GM19025 (cell line): Measurements from ENCODE around the gene UBQLN1.

Experiments used
- ATAC-seq: cut with Tn5 transposase; IDR thresholded peaks from one replicate; pipeline ENCODE4 v1.9.1; 2021; ENCODE audit warnings: mild to moderate bottlenecking, low read depth, moderate library complexity; ENCODE audit not compliant: unreplicated experiment

Gene UBQLN1

GRCh38 chr9:83698976-83699585 lies 8.7 kb downstream of the UBQLN1 start:
- peak; percentile 50 for ATAC-seq

- no peak for ATAC-seq
Observed at GRCh38 chr9:83691492-83691891, 16.3 kb downstream of the UBQLN1 start.

- ATAC-seq, result no peak
Observed at GRCh38 chr9:83688921-83689320, 18.8 kb downstream of the UBQLN1 start.

- ATAC-seq, result no peak
Observed at GRCh38 chr9:83681490-83681889, 26.3 kb downstream of the UBQLN1 start.

GRCh38 chr9:83680233-83680632 lies 27.5 kb downstream of the UBQLN1 start:
- no peak for ATAC-seq

GRCh38 chr9:83677596-83677995 lies 30.2 kb downstream of the UBQLN1 start:
- no peak for ATAC-seq

GRCh38 chr9:83675466-83675865 lies 32.3 kb downstream of the UBQLN1 start:
- no peak for ATAC-seq

GRCh38 chr9:83671451-83671850 lies 36.3 kb downstream of the UBQLN1 start:
- no peak for ATAC-seq

GRCh38 chr9:83670381-83670780 lies 37.4 kb downstream of the UBQLN1 start:
- ATAC-seq, result no peak

- no peak for ATAC-seq
Observed at GRCh38 chr9:83669067-83669466, 38.7 kb downstream of the UBQLN1 start.

- peak; percentile 63 for ATAC-seq
Observed at GRCh38 chr9:83665580-83666200, 42.1 kb downstream of the UBQLN1 start.

- no peak for ATAC-seq
Observed at GRCh38 chr9:83662933-83663332, 44.8 kb downstream of the UBQLN1 start.

GRCh38 chr9:83656952-83657351 lies 50.8 kb downstream of the UBQLN1 start:
- ATAC-seq, result no peak

- no peak for ATAC-seq
Observed at GRCh38 chr9:83656032-83656680, 51.6 kb downstream of the UBQLN1 start.

GRCh38 chr9:83655433-83655832 lies 52.3 kb downstream of the UBQLN1 start:
- no peak for ATAC-seq

- ATAC-seq, result no peak
Observed at GRCh38 chr9:83652433-83652832, 55.3 kb downstream of the UBQLN1 start.

- ATAC-seq, result no peak
Observed at GRCh38 chr9:83651558-83651957, 56.2 kb downstream of the UBQLN1 start.

GRCh38 chr9:83649515-83649914 lies 58.2 kb downstream of the UBQLN1 start:
- ATAC-seq, result no peak

- ATAC-seq, result no peak
Observed at GRCh38 chr9:83649080-83649479, 58.7 kb downstream of the UBQLN1 start.

- no peak for ATAC-seq
Observed at GRCh38 chr9:83646500-83647239, 61.1 kb downstream of the UBQLN1 start.

GRCh38 chr9:83642793-83643192 lies 65.0 kb downstream of the UBQLN1 start:
- ATAC-seq, result no peak
